NCI-H2227 (cell line): ENCODE results near the gene NANS.
A peak's percentile ranks its signal among the peaks of the same experiment; 100 is the strongest.
"Not testable (repeated sequence)": the region's sequence is repeated elsewhere in the genome, so short reads cannot be mapped to it uniquely, and the experiment has no call there.

Experiments used
- DNase-seq: peaks from one replicate; lab custom pipeline; 2025; ENCODE audit not compliant: unreplicated experiment; lab: John Stamatoyannopoulos, UW

NANS gene

GRCh38 chr9:98056269-98057137 lies at the start of gene NANS:
NANS (plus strand) TSS chr9:98056732; CDS start chr9:98056809, 77 bp downstream.
- DNase-seq: peak; percentile 90

GRCh38 chr9:98007251-98007928 lies 49.1 kb upstream of the NANS start:
- no peak for DNase-seq

GRCh38 chr9:98008764-98009163 lies 47.8 kb upstream of the NANS start:
- no peak for DNase-seq

GRCh38 chr9:98009437-98009836 lies 47.1 kb upstream of the NANS start:
- DNase-seq: no peak

GRCh38 chr9:98009936-98010335 lies 46.6 kb upstream of the NANS start:
- DNase-seq: no peak

GRCh38 chr9:98010445-98010844 lies 46.1 kb upstream of the NANS start:
- DNase-seq: peak; percentile 7

- DNase-seq: no peak
Measured at GRCh38 chr9:98011122-98011521, 45.4 kb upstream of the NANS start.

GRCh38 chr9:98016137-98016680 lies 40.3 kb upstream of the NANS start:
- no peak for DNase-seq

GRCh38 chr9:98017306-98017705 lies 39.2 kb upstream of the NANS start:
- no peak for DNase-seq

GRCh38 chr9:98018347-98018746 lies 38.2 kb upstream of the NANS start:
- DNase-seq: no peak

- no peak for DNase-seq
Measured at GRCh38 chr9:98019098-98019497, 37.4 kb upstream of the NANS start.

- not testable (repeated sequence) for DNase-seq
Measured at GRCh38 chr9:98019869-98020268, 36.7 kb upstream of the NANS start.

- DNase-seq: no peak
Measured at GRCh38 chr9:98020476-98021145, 35.9 kb upstream of the NANS start.

GRCh38 chr9:98021306-98022040 lies 35.1 kb upstream of the NANS start:
- no peak for DNase-seq

- no peak for DNase-seq
Measured at GRCh38 chr9:98022447-98022846, 34.1 kb upstream of the NANS start.

- no peak for DNase-seq
Measured at GRCh38 chr9:98024702-98025101, 31.8 kb upstream of the NANS start.

GRCh38 chr9:98031169-98031568 lies 25.4 kb upstream of the NANS start:
- no peak for DNase-seq

GRCh38 chr9:98031935-98032334 lies 24.6 kb upstream of the NANS start:
- no peak for DNase-seq

- DNase-seq: peak; percentile 77
Measured at GRCh38 chr9:98034593-98035546, 21.7 kb upstream of the NANS start.

- no peak for DNase-seq
Measured at GRCh38 chr9:98037357-98037756, 19.2 kb upstream of the NANS start.
